IMR-90 (cell line): Measurements from ENCODE around the gene CFDP1.

Experiments
- CTCF ChIP-seq: conservative IDR thresholded peaks from 2 replicates; pipeline ENCODE4 v1.5.1; 2012; ENCODE audit warnings: mild to moderate bottlenecking, low read depth, low read length, improper control_type of control experiment
- MXI1 ChIP-seq: IDR thresholded peaks from 2 replicates; pipeline ENCODE4 v1.6.1; 2012; ENCODE audit warnings: low read depth, mild to moderate bottlenecking, low read length, moderate library complexity, borderline replicate concordance

GRCh38 chr16:75337430-75337829 lies 95.9 kb downstream of the CFDP1 start:
- TF ChIP-seq CTCF (no peak), MXI1 (no peak)
